IMR-90 (cell line): ENCODE results near the gene ADCY2.

ENCODE experiments used
- BHLHE40 ChIP-seq: fragments of 150-350 bp; IDR thresholded peaks from 2 replicates; pipeline ENCODE4 v1.6.1; 2016; ENCODE audit warnings: mild to moderate bottlenecking, low read depth, low read length
- FOS ChIP-seq: fragments of 150-350 bp; IDR thresholded peaks from 2 replicates; pipeline ENCODE4 v1.6.1; 2016; ENCODE audit warnings: low read depth, low read length
- MAZ ChIP-seq: IDR thresholded peaks from 2 replicates; pipeline ENCODE4 v1.6.1; 2012; ENCODE audit warnings: low read depth, mild to moderate bottlenecking, low read length, improper control_type of control experiment, moderate library complexity, borderline replicate concordance
- MXI1 ChIP-seq: IDR thresholded peaks from 2 replicates; pipeline ENCODE4 v1.6.1; 2012; ENCODE audit warnings: low read depth, mild to moderate bottlenecking, low read length, moderate library complexity, borderline replicate concordance
- POLR2A ChIP-seq: IDR thresholded peaks from 2 replicates; pipeline ENCODE4 v1.6.1; 2012; ENCODE audit warnings: mild to moderate bottlenecking, low read depth, low read length
- RFX5 ChIP-seq: IDR thresholded peaks from 2 replicates; pipeline ENCODE4 v1.8.0; 2012; ENCODE audit warnings: low read depth, mild to moderate bottlenecking, low read length, moderate library complexity
- SMC3 ChIP-seq: fragments of 150-350 bp; IDR thresholded peaks from 2 replicates; pipeline ENCODE4 v1.6.1; 2016; ENCODE audit warnings: low read depth, mild to moderate bottlenecking, antibody characterized with exemption, low read length, moderate library complexity
- TF ChIP-seq, protein P1 (sequence below): fragments of 150-350 bp; IDR thresholded peaks from 2 replicates; pipeline ENCODE4 v1.6.1; 2017; ENCODE audit warnings: mild to moderate bottlenecking, antibody characterized with exemption, low read length, low read depth
- TF ChIP-seq, protein P2 (sequence below): conservative IDR thresholded peaks from 2 replicates; pipeline ENCODE4 v1.5.1; 2012; ENCODE audit warnings: mild to moderate bottlenecking, low read depth, low read length, improper control_type of control experiment

DNA sequence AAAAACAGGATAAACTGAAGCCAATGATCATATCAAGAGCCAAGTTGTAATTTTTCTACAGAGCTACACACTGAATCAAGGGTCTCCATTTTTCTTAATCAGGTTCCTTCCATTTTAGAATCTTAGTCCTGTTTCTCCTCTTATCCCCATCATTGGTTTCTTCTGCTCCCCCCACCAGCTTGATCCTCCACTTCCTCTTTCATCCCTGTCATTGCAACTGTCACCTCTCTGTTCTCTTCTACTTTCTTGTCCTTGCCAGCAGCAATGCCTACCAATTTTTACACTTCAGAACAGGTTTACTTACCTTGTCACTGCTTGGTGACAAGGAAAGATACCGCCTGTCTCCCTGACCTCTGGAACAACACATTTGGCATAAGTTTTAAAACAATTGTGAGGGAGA, 357.7 kb downstream of the ADCY2 start:
- no peak for TF ChIP-seq BHLHE40
- TF ChIP-seq, protein P1, sequence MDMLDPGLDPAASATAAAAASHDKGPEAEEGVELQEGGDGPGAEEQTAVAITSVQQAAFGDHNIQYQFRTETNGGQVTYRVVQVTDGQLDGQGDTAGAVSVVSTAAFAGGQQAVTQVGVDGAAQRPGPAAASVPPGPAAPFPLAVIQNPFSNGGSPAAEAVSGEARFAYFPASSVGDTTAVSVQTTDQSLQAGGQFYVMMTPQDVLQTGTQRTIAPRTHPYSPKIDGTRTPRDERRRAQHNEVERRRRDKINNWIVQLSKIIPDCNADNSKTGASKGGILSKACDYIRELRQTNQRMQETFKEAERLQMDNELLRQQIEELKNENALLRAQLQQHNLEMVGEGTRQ, result no peak
- TF ChIP-seq, protein P2, sequence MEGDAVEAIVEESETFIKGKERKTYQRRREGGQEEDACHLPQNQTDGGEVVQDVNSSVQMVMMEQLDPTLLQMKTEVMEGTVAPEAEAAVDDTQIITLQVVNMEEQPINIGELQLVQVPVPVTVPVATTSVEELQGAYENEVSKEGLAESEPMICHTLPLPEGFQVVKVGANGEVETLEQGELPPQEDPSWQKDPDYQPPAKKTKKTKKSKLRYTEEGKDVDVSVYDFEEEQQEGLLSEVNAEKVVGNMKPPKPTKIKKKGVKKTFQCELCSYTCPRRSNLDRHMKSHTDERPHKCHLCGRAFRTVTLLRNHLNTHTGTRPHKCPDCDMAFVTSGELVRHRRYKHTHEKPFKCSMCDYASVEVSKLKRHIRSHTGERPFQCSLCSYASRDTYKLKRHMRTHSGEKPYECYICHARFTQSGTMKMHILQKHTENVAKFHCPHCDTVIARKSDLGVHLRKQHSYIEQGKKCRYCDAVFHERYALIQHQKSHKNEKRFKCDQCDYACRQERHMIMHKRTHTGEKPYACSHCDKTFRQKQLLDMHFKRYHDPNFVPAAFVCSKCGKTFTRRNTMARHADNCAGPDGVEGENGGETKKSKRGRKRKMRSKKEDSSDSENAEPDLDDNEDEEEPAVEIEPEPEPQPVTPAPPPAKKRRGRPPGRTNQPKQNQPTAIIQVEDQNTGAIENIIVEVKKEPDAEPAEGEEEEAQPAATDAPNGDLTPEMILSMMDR, result no peak
- no peak for TF ChIP-seq FOS
- no peak for TF ChIP-seq MXI1
- TF ChIP-seq POLR2A, result no peak
- no peak for TF ChIP-seq RFX5
- no peak for TF ChIP-seq MAZ
- TF ChIP-seq SMC3, result no peak
